K562 (cell line): ENCODE measurements around the gene TRAPPC1.

Source experiments
- NFATC3 ChIP-seq: fragments of 450-650 bp; IDR thresholded peaks from 2 replicates; pipeline ENCODE4 v1.6.1; 2017; ENCODE audit warnings: mild to moderate bottlenecking
- POLR2AphosphoS5 ChIP-seq: IDR thresholded peaks from 2 replicates; pipeline ENCODE4 v1.6.1; 2011; ENCODE audit warnings: mild to moderate bottlenecking, low read depth, low read length, moderate library complexity; ENCODE audit not compliant: control insufficient read depth, insufficient read depth
- SIN3A ChIP-seq, 2 experiments: fragments of 150-350 bp in 1 of 2; IDR thresholded peaks; 2 replicates each; pipeline ENCODE4 v1.6.1; 2011 to 2016; ENCODE audit warnings: borderline replicate concordance in 2 of 2, low read depth in 2 of 2, low read length in 2 of 2, mild to moderate bottlenecking in 2 of 2, moderate library complexity in 2 of 2; ENCODE audit not compliant: control insufficient read depth in 1 of 2
- TF ChIP-seq, protein P1 (sequence below), 3 experiments: IDR thresholded peaks in 2 of 3; conservative IDR thresholded peaks in 1 of 3; 2 replicates each; pipeline ENCODE4 v1.5.1; 2011 to 2012; ENCODE audit warnings: low read length in 3 of 3, mild to moderate bottlenecking in 3 of 3, control low read depth in 2 of 3, improper control_type of control experiment in 1 of 3, inconsistent platforms in 1 of 3, low read depth in 1 of 3, mixed read lengths in 1 of 3, moderate library complexity in 1 of 3; ENCODE audit not compliant: insufficient read depth in 2 of 3

DNA sequence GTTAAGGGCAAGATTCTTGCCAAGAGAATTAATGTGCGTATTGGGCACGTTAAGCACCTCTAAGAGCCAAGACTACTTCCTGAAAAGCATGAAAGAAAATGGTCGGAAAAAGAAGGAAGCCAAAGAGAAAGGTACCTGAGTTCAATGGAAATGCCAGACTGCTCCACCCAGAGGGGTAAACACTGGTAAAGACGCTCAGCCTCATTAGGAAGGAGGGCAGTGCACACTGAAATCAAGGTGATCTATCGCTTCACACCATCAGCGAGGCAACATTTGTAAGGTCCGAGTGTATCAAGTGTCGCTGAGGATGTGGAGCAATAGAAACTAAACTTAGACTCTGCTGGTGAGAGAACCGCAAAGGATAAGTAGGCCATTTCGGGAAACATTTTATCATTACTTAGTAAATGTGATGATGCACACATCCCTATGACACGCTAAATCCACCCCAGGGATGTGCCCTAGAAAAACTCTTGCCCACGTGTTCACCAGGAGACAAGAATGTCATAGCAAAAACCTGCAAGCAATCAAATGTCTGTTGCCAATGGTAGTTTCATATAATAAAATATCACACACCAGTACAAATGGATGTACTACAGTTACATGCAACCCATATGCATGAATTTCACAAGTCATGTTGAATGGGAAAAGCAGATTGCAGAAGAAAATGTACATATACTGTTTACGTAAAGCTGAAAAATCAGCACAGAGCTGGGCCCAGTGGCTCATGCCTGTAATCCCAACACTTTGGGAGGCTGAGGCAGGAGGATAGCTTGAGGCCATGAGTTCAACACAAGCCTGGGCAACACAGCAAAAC is 23.9 kb upstream of the TRAPPC1 start:
- no peak for TF ChIP-seq NFATC3
- TF ChIP-seq POLR2AphosphoS5: no peak
- TF ChIP-seq SIN3A (IDR thresholded peaks at IDR 0.05; ENCODE audit: borderline replicate concordance in 2 of 2, control insufficient read depth in 1 of 2, low read depth in 2 of 2, low read length in 2 of 2): no peak
- TF ChIP-seq, protein P1, sequence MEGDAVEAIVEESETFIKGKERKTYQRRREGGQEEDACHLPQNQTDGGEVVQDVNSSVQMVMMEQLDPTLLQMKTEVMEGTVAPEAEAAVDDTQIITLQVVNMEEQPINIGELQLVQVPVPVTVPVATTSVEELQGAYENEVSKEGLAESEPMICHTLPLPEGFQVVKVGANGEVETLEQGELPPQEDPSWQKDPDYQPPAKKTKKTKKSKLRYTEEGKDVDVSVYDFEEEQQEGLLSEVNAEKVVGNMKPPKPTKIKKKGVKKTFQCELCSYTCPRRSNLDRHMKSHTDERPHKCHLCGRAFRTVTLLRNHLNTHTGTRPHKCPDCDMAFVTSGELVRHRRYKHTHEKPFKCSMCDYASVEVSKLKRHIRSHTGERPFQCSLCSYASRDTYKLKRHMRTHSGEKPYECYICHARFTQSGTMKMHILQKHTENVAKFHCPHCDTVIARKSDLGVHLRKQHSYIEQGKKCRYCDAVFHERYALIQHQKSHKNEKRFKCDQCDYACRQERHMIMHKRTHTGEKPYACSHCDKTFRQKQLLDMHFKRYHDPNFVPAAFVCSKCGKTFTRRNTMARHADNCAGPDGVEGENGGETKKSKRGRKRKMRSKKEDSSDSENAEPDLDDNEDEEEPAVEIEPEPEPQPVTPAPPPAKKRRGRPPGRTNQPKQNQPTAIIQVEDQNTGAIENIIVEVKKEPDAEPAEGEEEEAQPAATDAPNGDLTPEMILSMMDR (IDR thresholded peaks at IDR 0.05 in 2 of 3, conservative IDR thresholded peaks at IDR 0.05 in 1 of 3; ENCODE audit: insufficient read depth in 2 of 3, low read depth in 1 of 3, low read length in 3 of 3): no peak
